Endodermal cell (in vitro differentiated cells): ENCODE data around the gene MCFD2. TPM values are rescaled to one million over a fixed set of nuclear protein-coding genes. Genes with fewer than 3 reads are reported as not detected.
A peak's percentile ranks its signal among the peaks of the same experiment; 100 is the strongest.
"Not testable (repeated sequence)": the region's sequence is repeated elsewhere in the genome, so short reads cannot be mapped to it uniquely, and the experiment has no call there.

Experiments
- DNase-seq: peaks from one replicate; pipeline ENCODE4 v3.0.0-alpha.2; 2017
- H3K27ac ChIP-seq: 2 replicates; pipeline ENCODE4 v1.5.1; 2013; ENCODE audit warnings: mild to moderate bottlenecking, low read depth, low read length, moderate library complexity
- H3K27me3 ChIP-seq: 2 replicates; pipeline ENCODE4 v1.6.1; 2013; ENCODE audit warnings: mild to moderate bottlenecking, low read length, moderate library complexity; ENCODE audit not compliant: insufficient read depth, control insufficient read depth, poor library complexity, severe bottlenecking
- H3K36me3 ChIP-seq: 2 replicates; pipeline ENCODE4 v1.7.0; 2013; ENCODE audit warnings: mild to moderate bottlenecking, low read length, moderate library complexity; ENCODE audit not compliant: control insufficient read depth, insufficient read depth
- H3K4me1 ChIP-seq: one replicate; pipeline ENCODE4 v1.7.0; 2013; ENCODE audit warnings: low read length; ENCODE audit not compliant: control insufficient read depth, insufficient read depth
- H3K4me3 ChIP-seq: 2 replicates; pipeline ENCODE4 v1.5.1; 2013; ENCODE audit warnings: mild to moderate bottlenecking, low read length, moderate library complexity
- H3K9ac ChIP-seq: 2 replicates; pipeline ENCODE4 v1.6.1; 2013; ENCODE audit warnings: mild to moderate bottlenecking, low read length, moderate library complexity; ENCODE audit not compliant: poor library complexity, severe bottlenecking; ENCODE audit errors: extremely low read depth
- H3K9me3 ChIP-seq: 2 replicates; pipeline ENCODE4 v1.6.1; 2013; ENCODE audit warnings: mild to moderate bottlenecking, low read length, moderate library complexity; ENCODE audit not compliant: control insufficient read depth
- H3K27ac Mint-ChIP-seq: 2 replicates; pipeline ENCODE4 v1.8.0; 2020; ENCODE audit warnings: mixed read lengths
- H3K27me3 Mint-ChIP-seq: 2 replicates; pipeline ENCODE4 v1.8.0; 2021; ENCODE audit warnings: mild to moderate bottlenecking, mixed read lengths; ENCODE audit not compliant: insufficient read depth
- H3K36me3 Mint-ChIP-seq: 2 replicates; pipeline ENCODE4 v1.8.0; 2020; ENCODE audit warnings: low read depth, mixed read lengths
- H3K4me1 Mint-ChIP-seq: 2 replicates; pipeline ENCODE4 v1.8.0; 2020; ENCODE audit warnings: mixed read lengths
- H3K4me3 Mint-ChIP-seq: 2 replicates; pipeline ENCODE4 v1.8.0; 2020; ENCODE audit warnings: mild to moderate bottlenecking, moderate library complexity, mixed read lengths
- H3K9me3 Mint-ChIP-seq: 2 replicates; pipeline ENCODE4 v1.8.0; 2020; ENCODE audit warnings: mild to moderate bottlenecking, mixed read lengths
- WGBS, 2 experiments: methylation state at CpG; one replicate each; pipeline versions ENCODE4 v1.1.5 to v1.1.7; 2013; ENCODE audit warnings: missing lambda C conversion rate in 2 of 2, mixed read lengths in 1 of 2; ENCODE audit not compliant: insufficient coverage in 1 of 2, insufficient read length in 1 of 2; 5-methylcytosine and 5-hydroxymethylcytosine counted together
- total RNA-seq, 2 donors: library from RNA; stranded (reverse); fragmentation: NEBNext Ultra II Directional in 1 of 2; extraction: Animal tissue kit (Norgen Biotek cat#: 25700) in 1 of 2; gene quantifications; 2 replicates in 1 of 2; 3 replicates in 1 of 2; pipeline ENCODE4 v1.2.1, GENCODE V29; 2021
- TF ChIP-seq, protein P1 (sequence below): fragments of 200-600 bp; sonication (generic); conservative IDR thresholded peaks from 2 replicates; pipeline ENCODE4 v1.5.0; 2021; ENCODE audit warnings: antibody characterized with exemption, mild to moderate bottlenecking

The MCFD2 gene
- total RNA-seq, 2 donors from 2014 or later: 82.4 to 82.9 TPM

DNA sequence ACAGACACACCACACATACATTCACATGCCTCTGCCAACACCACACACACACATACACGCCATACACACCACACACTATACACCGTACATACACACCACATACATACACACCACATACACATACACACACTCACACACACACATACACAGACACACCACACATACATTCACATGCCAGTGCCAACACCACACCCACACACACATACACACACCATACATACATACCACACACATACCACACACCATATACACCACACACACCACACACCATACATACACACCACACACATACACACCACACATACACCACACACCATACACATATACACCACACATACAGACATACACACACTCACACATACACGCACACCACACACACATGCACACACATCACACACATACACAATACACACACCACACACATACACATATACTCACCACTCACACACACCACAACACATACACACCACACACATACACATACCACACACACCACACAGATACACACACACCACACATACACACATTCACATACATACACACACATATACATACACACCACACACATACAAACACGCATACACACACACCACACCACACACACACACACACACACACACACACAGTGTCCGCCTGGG, 37.2 kb downstream of the MCFD2 start:
- Histone ChIP-seq H3K9me3 (no peaks in the 10 kb centered on the region), H3K9ac (no peak overlapping the region), H3K4me3 (no peak overlapping the region), H3K36me3 (no peaks in the 10 kb centered on the region), H3K27ac (no peak overlapping the region), H3K27me3 (no peaks in the 10 kb centered on the region), H3K4me1 (peaks cover 10% of the 10 kb centered on the region)
- Mint-ChIP-seq H3K4me3 (no peak overlapping the region), H3K27me3 (no peaks in the 10 kb centered on the region), H3K27ac (no peak overlapping the region), H3K4me1 (peaks cover 4% of the 10 kb centered on the region), H3K9me3 (no peaks in the 10 kb centered on the region), H3K36me3 (no peaks in the 10 kb centered on the region)
- DNase-seq: no peak
- 80 to 92% methylated on average over 1 to 5 of the region's 5 CpGs for WGBS, 2 experiments
- TF ChIP-seq, protein P1, sequence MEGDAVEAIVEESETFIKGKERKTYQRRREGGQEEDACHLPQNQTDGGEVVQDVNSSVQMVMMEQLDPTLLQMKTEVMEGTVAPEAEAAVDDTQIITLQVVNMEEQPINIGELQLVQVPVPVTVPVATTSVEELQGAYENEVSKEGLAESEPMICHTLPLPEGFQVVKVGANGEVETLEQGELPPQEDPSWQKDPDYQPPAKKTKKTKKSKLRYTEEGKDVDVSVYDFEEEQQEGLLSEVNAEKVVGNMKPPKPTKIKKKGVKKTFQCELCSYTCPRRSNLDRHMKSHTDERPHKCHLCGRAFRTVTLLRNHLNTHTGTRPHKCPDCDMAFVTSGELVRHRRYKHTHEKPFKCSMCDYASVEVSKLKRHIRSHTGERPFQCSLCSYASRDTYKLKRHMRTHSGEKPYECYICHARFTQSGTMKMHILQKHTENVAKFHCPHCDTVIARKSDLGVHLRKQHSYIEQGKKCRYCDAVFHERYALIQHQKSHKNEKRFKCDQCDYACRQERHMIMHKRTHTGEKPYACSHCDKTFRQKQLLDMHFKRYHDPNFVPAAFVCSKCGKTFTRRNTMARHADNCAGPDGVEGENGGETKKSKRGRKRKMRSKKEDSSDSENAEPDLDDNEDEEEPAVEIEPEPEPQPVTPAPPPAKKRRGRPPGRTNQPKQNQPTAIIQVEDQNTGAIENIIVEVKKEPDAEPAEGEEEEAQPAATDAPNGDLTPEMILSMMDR: no peak

DNA sequence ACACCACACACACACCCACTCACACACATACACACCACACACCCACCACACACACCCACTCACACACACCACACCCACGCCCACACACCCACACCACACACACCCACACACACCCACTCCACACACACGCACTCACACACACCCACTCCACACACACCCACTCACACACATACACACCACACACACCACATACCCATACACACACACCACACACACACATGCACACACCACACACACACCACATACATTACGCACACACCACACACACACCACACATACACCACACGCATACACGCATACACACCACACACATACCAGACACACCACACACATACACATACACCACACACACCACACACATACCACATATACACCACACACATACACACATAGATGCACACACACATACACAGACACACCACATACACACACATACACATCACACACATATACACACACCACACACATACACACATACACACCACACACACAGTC, 37.9 kb downstream of the MCFD2 start:
- WGBS, 2 experiments: 88 to 96% methylated on average over 3 to 4 of the region's 5 CpGs
- H3K27me3 Mint-ChIP-seq: peaks cover under 1% of the 10 kb centered on the region
- no peak for DNase-seq
- Histone ChIP-seq H3K27ac (no peak overlapping the region), H3K4me1 (peaks cover 10% of the 10 kb centered on the region), H3K36me3 (no peaks in the 10 kb centered on the region), H3K4me3 (no peak overlapping the region), H3K9me3 (no peaks in the 10 kb centered on the region), H3K27me3 (no peaks in the 10 kb centered on the region), H3K9ac (no peak overlapping the region)
- H3K27ac Mint-ChIP-seq: no peak overlapping the region
- H3K4me1 Mint-ChIP-seq: peaks cover 6% of the 10 kb centered on the region
- no peaks in the 10 kb centered on the region for H3K36me3 Mint-ChIP-seq
- TF ChIP-seq, protein P1: no peak
- H3K9me3 Mint-ChIP-seq: no peaks in the 10 kb centered on the region
- H3K4me3 Mint-ChIP-seq: no peak overlapping the region

DNA sequence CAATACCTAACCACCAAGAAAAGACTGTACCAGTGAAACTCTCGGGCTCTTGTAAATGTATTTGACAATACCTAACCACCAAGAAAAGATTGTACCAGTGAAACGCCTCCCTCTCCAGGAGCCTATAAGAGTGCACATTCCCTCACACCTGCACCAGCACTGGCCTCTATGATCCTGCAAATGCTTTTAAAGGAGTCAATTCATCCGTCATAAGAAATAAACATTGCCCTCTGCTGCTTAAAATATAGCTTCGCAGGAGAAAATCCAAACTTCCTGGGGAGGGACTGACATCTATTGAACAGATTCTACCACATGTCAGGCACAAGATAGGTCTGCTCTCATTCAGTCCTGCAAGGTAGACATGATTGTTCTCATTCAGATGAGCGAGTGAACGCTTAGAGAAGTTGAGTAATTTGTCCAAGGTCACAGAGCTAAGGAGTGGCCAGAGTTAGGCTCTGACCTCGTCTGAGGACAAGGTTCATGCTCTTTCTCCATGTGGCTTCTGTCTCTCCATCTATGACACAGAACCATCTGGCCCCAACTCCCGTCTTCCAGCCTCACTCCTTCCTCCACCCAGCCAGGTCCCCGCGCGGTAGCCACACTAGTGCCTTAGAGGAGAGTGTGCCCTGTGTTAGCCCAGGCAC, 38.7 kb downstream of the MCFD2 start:
- Mint-ChIP-seq H3K27ac (no peak overlapping the region), H3K27me3 (peaks cover 1% of the 10 kb centered on the region), H3K9me3 (no peaks in the 10 kb centered on the region), H3K4me3 (no peak overlapping the region), H3K36me3 (no peaks in the 10 kb centered on the region), H3K4me1 (peaks cover 6% of the 10 kb centered on the region)
- 91 to 93% methylated on average over 7 to 11 of the region's 11 CpGs for WGBS, 2 experiments
- Histone ChIP-seq H3K4me1 (peaks cover 10% of the 10 kb centered on the region), H3K9me3 (no peaks in the 10 kb centered on the region), H3K27ac (no peak overlapping the region), H3K27me3 (no peaks in the 10 kb centered on the region), H3K36me3 (no peaks in the 10 kb centered on the region), H3K9ac (no peak overlapping the region), H3K4me3 (no peak overlapping the region)
- no peak for DNase-seq
- TF ChIP-seq, protein P1: peak; percentile 36

DNA sequence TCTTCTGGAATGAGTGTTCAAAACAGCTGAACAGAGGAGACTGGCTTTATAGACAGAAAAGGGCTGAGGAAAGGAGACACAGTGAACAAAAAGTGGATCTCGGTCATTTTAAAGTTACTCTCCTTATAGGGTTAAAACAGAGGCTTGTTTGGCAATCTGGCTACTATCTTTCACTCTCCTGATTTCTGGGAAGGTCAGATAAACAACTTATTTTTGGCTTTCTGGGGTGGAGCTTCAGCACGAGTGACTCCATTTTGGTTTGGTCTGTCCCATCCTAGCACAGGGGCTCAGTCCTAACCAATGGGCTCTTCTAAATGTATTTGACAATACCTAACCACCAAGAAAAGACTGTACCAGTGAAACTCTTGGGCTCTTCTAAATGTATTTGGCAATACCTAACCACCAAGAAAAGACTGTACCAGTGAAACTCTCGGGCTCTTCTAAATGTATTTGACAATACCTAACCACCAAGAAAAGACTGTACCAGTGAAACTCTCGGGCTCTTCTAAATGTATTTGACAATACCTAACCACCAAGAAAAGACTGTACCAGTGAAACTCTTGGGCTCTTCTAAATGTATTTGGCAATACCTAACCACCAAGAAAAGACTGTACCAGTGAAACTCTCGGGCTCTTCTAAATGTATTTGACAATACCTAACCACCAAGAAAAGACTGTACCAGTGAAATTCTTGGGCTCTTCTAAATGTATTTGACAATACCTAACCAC, 39.5 kb downstream of the MCFD2 start:
- not testable (repeated sequence) for H3K27ac ChIP-seq, DNase-seq, H3K36me3 ChIP-seq, H3K27me3 ChIP-seq, H3K36me3 Mint-ChIP-seq, H3K4me3 Mint-ChIP-seq, H3K4me1 ChIP-seq, H3K4me1 Mint-ChIP-seq, H3K4me3 ChIP-seq, H3K27ac Mint-ChIP-seq, H3K9ac ChIP-seq, H3K27me3 Mint-ChIP-seq, H3K9me3 ChIP-seq, H3K9me3 Mint-ChIP-seq
- WGBS, 2 experiments: 93 to 100% methylated on average over 2 to 4 of the region's 5 CpGs
